ENCODE results near the gene PTK6.

PTK6 gene

DNA sequence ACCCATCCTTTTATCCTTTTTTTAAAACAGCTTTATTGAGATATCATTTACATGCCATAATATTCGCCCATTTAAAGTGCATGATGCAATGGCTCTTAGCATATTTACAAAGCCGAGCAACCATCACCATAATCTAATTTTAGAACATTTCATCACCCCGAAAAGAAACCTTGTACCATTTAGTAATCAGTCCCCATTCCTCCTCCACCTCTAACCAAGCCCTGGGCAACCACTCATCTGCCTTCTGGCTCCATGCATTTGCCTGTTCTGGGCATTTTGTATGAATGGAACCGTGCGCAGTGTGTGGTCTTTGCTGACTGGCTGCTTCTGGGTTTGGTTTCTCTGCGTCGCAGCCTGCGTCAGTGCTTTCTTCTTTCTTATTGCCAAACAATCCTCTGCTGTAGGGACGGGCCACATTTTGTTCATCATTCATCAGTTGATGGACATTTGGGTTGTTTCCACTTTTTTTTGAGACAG lies 28.1 kb downstream of the PTK6 start:
- no peak for DNase-seq (ENCODE audit: extremely low spot score)
- no peak for TF ChIP-seq CTCF (IDR thresholded peaks at IDR 0.05; ENCODE audit: control extremely low read depth, extremely low read depth, low read depth, missing control alignments)
- ChIA-PET POLR2A (no interaction called here), CTCF (interaction anchor here (1.5 kb wide), 1 partner anchor 13 kb away, joined by 5 read pairs; no protein-coding TSS in a partner anchor)

GRCh38 chr20:63508072-63508768 lies 29.0 kb downstream of the PTK6 start:
- ChIA-PET POLR2A (no interaction called here), CTCF (interaction anchor here (1.5 kb wide), 1 partner anchor 12 kb away, joined by 5 read pairs; no protein-coding TSS in a partner anchor)
- no peak for DNase-seq (ENCODE audit: extremely low spot score)
- no peak for TF ChIP-seq CTCF (IDR thresholded peaks at IDR 0.05; ENCODE audit: control extremely low read depth, extremely low read depth, low read depth, missing control alignments)

GRCh38 chr20:63507083-63507743 lies 30.0 kb downstream of the PTK6 start:
- TF ChIP-seq CTCF (IDR thresholded peaks at IDR 0.05; ENCODE audit: control extremely low read depth, extremely low read depth, low read depth, missing control alignments) = no peak
- no peak for DNase-seq (ENCODE audit: extremely low spot score)
- ChIA-PET POLR2A (no interaction called here), CTCF (no interaction called here)

- ChIA-PET POLR2A (interaction anchor here (0.6 kb wide), 1 partner anchor 224 kb away, joined by 3 read pairs; no protein-coding TSS in a partner anchor), CTCF (interaction anchor here (1.1 to 1.8 kb wide), 3 partner anchors 10 to 32 kb away, joined by 3 to 9 read pairs (median 3); no protein-coding TSS in a partner anchor)
- no peak for TF ChIP-seq CTCF (IDR thresholded peaks at IDR 0.05; ENCODE audit: control extremely low read depth, extremely low read depth, low read depth, missing control alignments)
- no peak for DNase-seq (ENCODE audit: extremely low spot score)
Observed at GRCh38 chr20:63505723-63506122, 31.5 kb downstream of the PTK6 start.

GRCh38 chr20:63505281-63505680 lies 31.9 kb downstream of the PTK6 start:
- TF ChIP-seq CTCF (IDR thresholded peaks at IDR 0.05; ENCODE audit: control extremely low read depth, extremely low read depth, low read depth, missing control alignments) = no peak
- ChIA-PET POLR2A (interaction anchor here (0.6 kb wide), 1 partner anchor 224 kb away, joined by 3 read pairs; no protein-coding TSS in a partner anchor), CTCF (interaction anchor here (1.1 to 1.8 kb wide), 3 partner anchors 9 to 32 kb away, joined by 3 to 9 read pairs (median 3); no protein-coding TSS in a partner anchor)
- no peak for DNase-seq (ENCODE audit: extremely low spot score)

DNA sequence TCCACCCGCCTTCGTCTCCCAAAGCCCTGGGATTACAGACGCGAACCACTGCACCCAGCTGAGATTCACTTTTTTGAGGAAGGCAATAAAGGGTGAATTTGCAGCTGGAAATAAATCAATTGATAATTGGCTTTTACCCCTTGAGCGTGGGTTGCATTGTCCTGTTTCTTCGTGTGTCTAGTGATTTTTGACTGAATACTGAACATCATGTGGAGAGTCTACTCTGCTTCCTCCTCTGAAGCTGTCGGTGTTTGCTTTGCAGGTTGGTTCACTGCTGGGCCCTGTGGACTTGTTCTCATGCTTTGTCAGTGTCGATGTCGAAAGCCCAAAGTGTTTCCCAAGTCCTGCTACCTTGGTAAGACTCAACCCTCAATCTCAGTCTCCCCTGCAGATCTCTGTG lies 32.5 kb downstream of the PTK6 start:
- no peak for DNase-seq (ENCODE audit: extremely low spot score)
- no peak for TF ChIP-seq CTCF (IDR thresholded peaks at IDR 0.05; ENCODE audit: control extremely low read depth, extremely low read depth, low read depth, missing control alignments)
- ChIA-PET CTCF (interaction anchor here (1.8 kb wide), 1 partner anchor 9 kb away, joined by 9 read pairs; no protein-coding TSS in a partner anchor), POLR2A (no interaction called here)

Data from GM10248 (cell line).